Measurements from ENCODE around the gene AUTS2. TPM values are rescaled to one million over a fixed set of nuclear protein-coding genes. Genes with fewer than 3 reads are reported as not detected.

Gene AUTS2
- total and polyA plus RNA-seq, 2 experiments from 2014 or later = 32.0 to 91.0 TPM

- no peak overlapping the region for H3K4me2 ChIP-seq
- H3K27ac Mint-ChIP-seq = no peak overlapping the region
- peaks cover 32% of the 10 kb centered on the region for H3K4me1 Mint-ChIP-seq
- ATAC-seq (no peak), DNase-seq (ENCODE audit: low spot score) (no peak)
- H3K79me2 ChIP-seq (replicated peaks; ENCODE audit: insufficient read depth) = no peaks in the 10 kb centered on the region
- H4K20me1 ChIP-seq (replicated peaks; ENCODE audit: insufficient read depth) = no peaks in the 10 kb centered on the region
- H3F3A ChIP-seq (replicated peaks; ENCODE audit: low read depth) = no peaks in the 10 kb centered on the region
- H3K9me2 ChIP-seq (ENCODE audit: insufficient read depth) = peaks cover 4% of the 10 kb centered on the region; the same call in 1 of the 2 replicates
- no peaks in the 10 kb centered on the region; the same call in 2 of the 3 replicates for H3K9me3 Mint-ChIP-seq
- H2AFZ ChIP-seq = no peak overlapping the region
- peaks cover 31% of the 10 kb centered on the region for H3K4me1 ChIP-seq (ENCODE audit: insufficient read depth)
- H3K27me3 Mint-ChIP-seq (ENCODE audit: insufficient read depth, low read depth, poor library complexity) = peaks cover 4% of the 10 kb centered on the region
- H3K4me3 Mint-ChIP-seq = no peak overlapping the region
- no peaks in the 10 kb centered on the region for H3K27me3 ChIP-seq (ENCODE audit: insufficient read depth)
- H3K36me3 Mint-ChIP-seq (ENCODE audit: low read depth) = no peaks in the 10 kb centered on the region; the same call in 2 of the 3 replicates
- no peaks in the 10 kb centered on the region for H3K36me3 ChIP-seq (ENCODE audit: insufficient read depth)
- TF ChIP-seq, protein P1, sequence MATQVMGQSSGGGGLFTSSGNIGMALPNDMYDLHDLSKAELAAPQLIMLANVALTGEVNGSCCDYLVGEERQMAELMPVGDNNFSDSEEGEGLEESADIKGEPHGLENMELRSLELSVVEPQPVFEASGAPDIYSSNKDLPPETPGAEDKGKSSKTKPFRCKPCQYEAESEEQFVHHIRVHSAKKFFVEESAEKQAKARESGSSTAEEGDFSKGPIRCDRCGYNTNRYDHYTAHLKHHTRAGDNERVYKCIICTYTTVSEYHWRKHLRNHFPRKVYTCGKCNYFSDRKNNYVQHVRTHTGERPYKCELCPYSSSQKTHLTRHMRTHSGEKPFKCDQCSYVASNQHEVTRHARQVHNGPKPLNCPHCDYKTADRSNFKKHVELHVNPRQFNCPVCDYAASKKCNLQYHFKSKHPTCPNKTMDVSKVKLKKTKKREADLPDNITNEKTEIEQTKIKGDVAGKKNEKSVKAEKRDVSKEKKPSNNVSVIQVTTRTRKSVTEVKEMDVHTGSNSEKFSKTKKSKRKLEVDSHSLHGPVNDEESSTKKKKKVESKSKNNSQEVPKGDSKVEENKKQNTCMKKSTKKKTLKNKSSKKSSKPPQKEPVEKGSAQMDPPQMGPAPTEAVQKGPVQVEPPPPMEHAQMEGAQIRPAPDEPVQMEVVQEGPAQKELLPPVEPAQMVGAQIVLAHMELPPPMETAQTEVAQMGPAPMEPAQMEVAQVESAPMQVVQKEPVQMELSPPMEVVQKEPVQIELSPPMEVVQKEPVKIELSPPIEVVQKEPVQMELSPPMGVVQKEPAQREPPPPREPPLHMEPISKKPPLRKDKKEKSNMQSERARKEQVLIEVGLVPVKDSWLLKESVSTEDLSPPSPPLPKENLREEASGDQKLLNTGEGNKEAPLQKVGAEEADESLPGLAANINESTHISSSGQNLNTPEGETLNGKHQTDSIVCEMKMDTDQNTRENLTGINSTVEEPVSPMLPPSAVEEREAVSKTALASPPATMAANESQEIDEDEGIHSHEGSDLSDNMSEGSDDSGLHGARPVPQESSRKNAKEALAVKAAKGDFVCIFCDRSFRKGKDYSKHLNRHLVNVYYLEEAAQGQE (IDR thresholded peaks at IDR 0.05; ENCODE audit: unreplicated experiment) = no peak
- H3K27ac ChIP-seq (ENCODE audit: low read depth) = no peak overlapping the region
- H3K4me3 ChIP-seq = no peak overlapping the region
These were observed 221.0 kb downstream of the AUTS2 start for GRCh38 chr7:69819333-69819705.

DNA sequence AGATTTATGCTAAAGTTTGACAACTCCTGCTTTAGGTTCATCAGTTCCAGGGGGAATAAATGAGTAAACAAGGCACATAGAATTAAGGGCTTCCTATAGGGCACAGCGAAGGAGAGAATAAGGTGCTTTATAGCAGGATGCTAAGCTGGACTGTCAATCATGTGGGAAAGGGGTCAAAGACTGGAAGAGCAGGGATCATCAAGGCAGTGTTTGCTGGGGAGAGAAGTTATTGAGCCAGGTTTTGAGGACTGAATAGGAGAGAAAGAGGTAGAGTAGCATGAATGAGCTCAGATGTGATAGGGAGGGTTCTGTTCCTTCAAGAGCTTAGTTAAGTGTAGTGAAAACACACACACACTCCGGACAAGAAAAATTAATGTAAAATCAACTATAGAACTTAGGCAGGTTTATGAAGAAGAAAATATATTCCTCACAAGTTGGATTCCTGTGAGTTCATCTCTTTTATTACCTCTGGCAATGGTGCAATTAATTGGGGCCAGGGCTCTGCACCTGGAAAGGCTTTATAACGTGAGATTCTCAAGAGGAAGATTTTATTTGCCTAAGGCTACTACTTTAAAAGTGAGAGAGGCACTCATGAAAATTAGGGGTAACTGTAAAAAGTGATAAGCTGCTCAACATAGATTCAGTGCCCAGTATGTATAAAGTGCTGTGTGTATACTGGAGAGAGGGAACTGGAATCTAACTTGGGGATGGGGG lies 222.4 kb downstream of the AUTS2 start:
- peaks cover 4% of the 10 kb centered on the region for H3K27me3 Mint-ChIP-seq (ENCODE audit: insufficient read depth, low read depth, poor library complexity)
- no peak for ATAC-seq
- no peak for TF ChIP-seq POLR2AphosphoS5 (IDR thresholded peaks at IDR 0.05; ENCODE audit: low read depth)
- no peak for TF ChIP-seq EZH2 (IDR thresholded peaks at IDR 0.05; ENCODE audit: low read depth, unreplicated experiment)
- TF ChIP-seq CREB1 (CRISPR knock-in tag; IDR thresholded peaks at IDR 0.05; ENCODE audit: low read depth) = no peak
- no peak for TF ChIP-seq ZNF331 (CRISPR knock-in tag; IDR thresholded peaks at IDR 0.05; ENCODE audit: low read depth)
- TF ChIP-seq, protein P2, sequence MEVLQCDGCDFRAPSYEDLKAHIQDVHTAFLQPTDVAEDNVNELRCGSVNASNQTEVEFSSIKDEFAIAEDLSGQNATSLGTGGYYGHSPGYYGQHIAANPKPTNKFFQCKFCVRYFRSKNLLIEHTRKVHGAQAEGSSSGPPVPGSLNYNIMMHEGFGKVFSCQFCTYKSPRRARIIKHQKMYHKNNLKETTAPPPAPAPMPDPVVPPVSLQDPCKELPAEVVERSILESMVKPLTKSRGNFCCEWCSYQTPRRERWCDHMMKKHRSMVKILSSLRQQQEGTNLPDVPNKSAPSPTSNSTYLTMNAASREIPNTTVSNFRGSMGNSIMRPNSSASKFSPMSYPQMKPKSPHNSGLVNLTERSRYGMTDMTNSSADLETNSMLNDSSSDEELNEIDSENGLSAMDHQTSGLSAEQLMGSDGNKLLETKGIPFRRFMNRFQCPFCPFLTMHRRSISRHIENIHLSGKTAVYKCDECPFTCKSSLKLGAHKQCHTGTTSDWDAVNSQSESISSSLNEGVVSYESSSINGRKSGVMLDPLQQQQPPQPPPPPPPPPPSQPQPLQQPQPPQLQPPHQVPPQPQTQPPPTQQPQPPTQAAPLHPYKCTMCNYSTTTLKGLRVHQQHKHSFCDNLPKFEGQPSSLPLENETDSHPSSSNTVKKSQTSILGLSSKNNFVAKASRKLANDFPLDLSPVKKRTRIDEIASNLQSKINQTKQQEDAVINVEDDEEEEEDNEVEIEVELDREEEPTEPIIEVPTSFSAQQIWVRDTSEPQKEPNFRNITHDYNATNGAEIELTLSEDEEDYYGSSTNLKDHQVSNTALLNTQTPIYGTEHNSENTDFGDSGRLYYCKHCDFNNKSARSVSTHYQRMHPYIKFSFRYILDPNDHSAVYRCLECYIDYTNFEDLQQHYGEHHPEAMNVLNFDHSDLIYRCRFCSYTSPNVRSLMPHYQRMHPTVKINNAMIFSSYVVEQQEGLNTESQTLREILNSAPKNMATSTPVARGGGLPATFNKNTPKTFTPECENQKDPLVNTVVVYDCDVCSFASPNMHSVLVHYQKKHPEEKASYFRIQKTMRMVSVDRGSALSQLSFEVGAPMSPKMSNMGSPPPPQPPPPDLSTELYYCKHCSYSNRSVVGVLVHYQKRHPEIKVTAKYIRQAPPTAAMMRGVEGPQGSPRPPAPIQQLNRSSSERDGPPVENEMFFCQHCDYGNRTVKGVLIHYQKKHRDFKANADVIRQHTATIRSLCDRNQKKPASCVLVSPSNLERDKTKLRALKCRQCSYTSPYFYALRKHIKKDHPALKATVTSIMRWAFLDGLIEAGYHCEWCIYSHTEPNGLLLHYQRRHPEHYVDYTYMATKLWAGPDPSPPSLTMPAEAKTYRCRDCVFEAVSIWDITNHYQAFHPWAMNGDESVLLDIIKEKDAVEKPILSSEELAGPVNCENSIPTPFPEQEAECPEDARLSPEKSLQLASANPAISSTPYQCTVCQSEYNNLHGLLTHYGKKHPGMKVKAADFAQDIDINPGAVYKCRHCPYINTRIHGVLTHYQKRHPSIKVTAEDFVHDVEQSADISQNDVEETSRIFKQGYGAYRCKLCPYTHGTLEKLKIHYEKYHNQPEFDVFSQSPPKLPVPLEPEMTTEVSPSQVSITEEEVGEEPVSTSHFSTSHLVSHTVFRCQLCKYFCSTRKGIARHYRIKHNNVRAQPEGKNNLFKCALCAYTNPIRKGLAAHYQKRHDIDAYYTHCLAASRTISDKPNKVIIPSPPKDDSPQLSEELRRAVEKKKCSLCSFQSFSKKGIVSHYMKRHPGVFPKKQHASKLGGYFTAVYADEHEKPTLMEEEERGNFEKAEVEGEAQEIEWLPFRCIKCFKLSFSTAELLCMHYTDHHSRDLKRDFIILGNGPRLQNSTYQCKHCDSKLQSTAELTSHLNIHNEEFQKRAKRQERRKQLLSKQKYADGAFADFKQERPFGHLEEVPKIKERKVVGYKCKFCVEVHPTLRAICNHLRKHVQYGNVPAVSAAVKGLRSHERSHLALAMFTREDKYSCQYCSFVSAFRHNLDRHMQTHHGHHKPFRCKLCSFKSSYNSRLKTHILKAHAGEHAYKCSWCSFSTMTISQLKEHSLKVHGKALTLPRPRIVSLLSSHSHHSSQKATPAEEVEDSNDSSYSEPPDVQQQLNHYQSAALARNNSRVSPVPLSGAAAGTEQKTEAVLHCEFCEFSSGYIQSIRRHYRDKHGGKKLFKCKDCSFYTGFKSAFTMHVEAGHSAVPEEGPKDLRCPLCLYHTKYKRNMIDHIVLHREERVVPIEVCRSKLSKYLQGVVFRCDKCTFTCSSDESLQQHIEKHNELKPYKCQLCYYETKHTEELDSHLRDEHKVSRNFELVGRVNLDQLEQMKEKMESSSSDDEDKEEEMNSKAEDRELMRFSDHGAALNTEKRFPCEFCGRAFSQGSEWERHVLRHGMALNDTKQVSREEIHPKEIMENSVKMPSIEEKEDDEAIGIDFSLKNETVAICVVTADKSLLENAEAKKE (CRISPR knock-in tag; IDR thresholded peaks at IDR 0.05) = no peak
- TF ChIP-seq, protein P3, sequence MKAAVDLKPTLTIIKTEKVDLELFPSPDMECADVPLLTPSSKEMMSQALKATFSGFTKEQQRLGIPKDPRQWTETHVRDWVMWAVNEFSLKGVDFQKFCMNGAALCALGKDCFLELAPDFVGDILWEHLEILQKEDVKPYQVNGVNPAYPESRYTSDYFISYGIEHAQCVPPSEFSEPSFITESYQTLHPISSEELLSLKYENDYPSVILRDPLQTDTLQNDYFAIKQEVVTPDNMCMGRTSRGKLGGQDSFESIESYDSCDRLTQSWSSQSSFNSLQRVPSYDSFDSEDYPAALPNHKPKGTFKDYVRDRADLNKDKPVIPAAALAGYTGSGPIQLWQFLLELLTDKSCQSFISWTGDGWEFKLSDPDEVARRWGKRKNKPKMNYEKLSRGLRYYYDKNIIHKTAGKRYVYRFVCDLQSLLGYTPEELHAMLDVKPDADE (IDR thresholded peaks at IDR 0.05) = no peak
- TF ChIP-seq EZH2phosphoT487 (IDR thresholded peaks at IDR 0.05; ENCODE audit: unreplicated experiment) = no peak
- no peak for DNase-seq (ENCODE audit: low spot score)
- H3K27ac Mint-ChIP-seq = no peak overlapping the region; the same call in 1 of the 2 replicates
- Histone ChIP-seq H3K79me2 (replicated peaks; ENCODE audit: insufficient read depth) (no peaks in the 10 kb centered on the region), H3F3A (replicated peaks; ENCODE audit: low read depth) (no peaks in the 10 kb centered on the region), H3K9me2 (ENCODE audit: insufficient read depth) (peaks cover 4% of the 10 kb centered on the region; the same call in 1 of the 2 replicates), H3K27ac (ENCODE audit: low read depth) (no peak overlapping the region), H3K27me3 (ENCODE audit: insufficient read depth) (no peaks in the 10 kb centered on the region), H3K4me1 (ENCODE audit: insufficient read depth) (peaks cover 35% of the 10 kb centered on the region), H4K20me1 (replicated peaks; ENCODE audit: insufficient read depth) (no peaks in the 10 kb centered on the region), H3K4me3 (no peak overlapping the region), H3K36me3 (ENCODE audit: insufficient read depth) (no peaks in the 10 kb centered on the region), H3K4me2 (no peak overlapping the region), H2AFZ (no peak overlapping the region)
- H3K9me3 Mint-ChIP-seq = no peaks in the 10 kb centered on the region; the same call in 2 of the 3 replicates
- no peaks in the 10 kb centered on the region; the same call in 2 of the 3 replicates for H3K36me3 Mint-ChIP-seq (ENCODE audit: low read depth)
- peaks cover 42% of the 10 kb centered on the region for H3K4me1 Mint-ChIP-seq
- no peak overlapping the region for H3K4me3 Mint-ChIP-seq

Data from GM23338 (cell line).